HUES64 (cell line): ENCODE results near the gene MUC4.
"Not testable (repeated sequence)": the region's sequence is repeated elsewhere in the genome, so short reads cannot be mapped to it uniquely, and the experiment has no call there.

Experiments used
- H3K27ac ChIP-seq: 2 replicates; pipeline ENCODE4 v1.7.0; 2013; ENCODE audit warnings: low read depth, low read length, inconsistent platforms
- H3K27me3 ChIP-seq: 2 replicates; pipeline ENCODE4 v1.6.1; 2013; ENCODE audit warnings: mild to moderate bottlenecking, low read length; ENCODE audit not compliant: insufficient read depth
- H3K36me3 ChIP-seq: 2 replicates; pipeline ENCODE4 v1.6.1; 2013; ENCODE audit warnings: mild to moderate bottlenecking, low read length; ENCODE audit not compliant: insufficient read depth
- H3K4me1 ChIP-seq: 2 replicates; pipeline ENCODE4 v1.6.1; 2013; ENCODE audit warnings: mild to moderate bottlenecking, low read length, moderate library complexity; ENCODE audit not compliant: insufficient read depth
- H3K4me3 ChIP-seq: 2 replicates; pipeline ENCODE4 v1.5.1; 2013; ENCODE audit warnings: mild to moderate bottlenecking, low read length, moderate library complexity
- H3K9ac ChIP-seq: 2 replicates; pipeline ENCODE4 v1.6.1; 2013; ENCODE audit warnings: mild to moderate bottlenecking, low read depth, low read length
- H3K9me3 ChIP-seq: 2 replicates; pipeline ENCODE4 v1.6.1; 2013; ENCODE audit warnings: low read depth, low read length; ENCODE audit not compliant: insufficient read depth
- WGBS: fragments of 150-250, 120-280 bp; methylation state at CpG from one replicate; pipeline ENCODE4 v1.1.7; 2013; ENCODE audit warnings: missing lambda C conversion rate; 5-methylcytosine and 5-hydroxymethylcytosine counted together

The MUC4 gene

GRCh38 chr3:195755791-195756676, 55.7 kb downstream of the MUC4 start:
- Histone ChIP-seq H3K9ac (no peak overlapping the region), H3K9me3 (no peaks in the 10 kb centered on the region), H3K27me3 (no peaks in the 10 kb centered on the region), H3K4me1 (no peaks in the 10 kb centered on the region), H3K4me3 (no peak overlapping the region), H3K27ac (no peak overlapping the region), H3K36me3 (no peaks in the 10 kb centered on the region)
- WGBS, result 91% methylated on average over 8 of the region's 16 CpGs

GRCh38 chr3:195755391-195755790, 56.3 kb downstream of the MUC4 start:
- Histone ChIP-seq H3K36me3 (no peaks in the 10 kb centered on the region), H3K4me1 (no peaks in the 10 kb centered on the region), H3K27ac (no peak overlapping the region), H3K9ac (no peak overlapping the region), H3K9me3 (no peaks in the 10 kb centered on the region), H3K4me3 (no peak overlapping the region), H3K27me3 (no peaks in the 10 kb centered on the region)
- 91% methylated on average over 5 of the region's 7 CpGs for WGBS

GRCh38 chr3:195754906-195755305, 56.8 kb downstream of the MUC4 start:
- H3K9ac ChIP-seq, result no peak overlapping the region
- no peaks in the 10 kb centered on the region for H3K4me1 ChIP-seq
- H3K9me3 ChIP-seq, result no peaks in the 10 kb centered on the region
- H3K36me3 ChIP-seq, result no peaks in the 10 kb centered on the region
- no peaks in the 10 kb centered on the region for H3K27me3 ChIP-seq
- H3K27ac ChIP-seq, result no peak overlapping the region
- 92% methylated on average over 7 of the region's 7 CpGs for WGBS
- no peak overlapping the region for H3K4me3 ChIP-seq

- 91% methylated on average over 19 of the region's 19 CpGs for WGBS
These were observed 57.6 kb downstream of the MUC4 start for GRCh38 chr3:195754141-195754540.

GRCh38 chr3:195753581-195753980, 58.1 kb downstream of the MUC4 start:
- H3K27ac ChIP-seq, result no peak overlapping the region
- 85% methylated on average over 14 of the region's 14 CpGs for WGBS
- H3K27me3 ChIP-seq, result peaks cover 5% of the 10 kb centered on the region; the same call in 1 of the 2 replicates
- no peaks in the 10 kb centered on the region for H3K36me3 ChIP-seq
- H3K9me3 ChIP-seq, result no peaks in the 10 kb centered on the region
- no peaks in the 10 kb centered on the region for H3K4me1 ChIP-seq
- no peak overlapping the region for H3K4me3 ChIP-seq
- no peak overlapping the region for H3K9ac ChIP-seq

More at GRCh38 chr3:195754141-195754540, 57.6 kb downstream of the MUC4 start:
- no peak overlapping the region for H3K4me3 ChIP-seq
- H3K9me3 ChIP-seq, result no peaks in the 10 kb centered on the region
- H3K27ac ChIP-seq, result no peak overlapping the region
- H3K36me3 ChIP-seq, result no peaks in the 10 kb centered on the region
- no peaks in the 10 kb centered on the region for H3K4me1 ChIP-seq
- H3K9ac ChIP-seq, result no peak overlapping the region
- H3K27me3 ChIP-seq, result no peaks in the 10 kb centered on the region

GRCh38 chr3:195752546-195753331, 59.0 kb downstream of the MUC4 start:
- Histone ChIP-seq H3K4me1 (no peaks in the 10 kb centered on the region), H3K36me3 (no peaks in the 10 kb centered on the region), H3K4me3 (no peak overlapping the region), H3K27ac (no peak overlapping the region), H3K9ac (no peak overlapping the region), H3K27me3 (peaks cover 12% of the 10 kb centered on the region; the same call in 1 of the 2 replicates), H3K9me3 (no peaks in the 10 kb centered on the region)
- WGBS, result 87% methylated on average over 26 of the region's 26 CpGs

- Histone ChIP-seq H3K27ac (no peak overlapping the region), H3K9me3 (no peaks in the 10 kb centered on the region), H3K27me3 (peaks cover 18% of the 10 kb centered on the region), H3K4me3 (no peak overlapping the region), H3K9ac (no peak overlapping the region), H3K4me1 (no peaks in the 10 kb centered on the region), H3K36me3 (no peaks in the 10 kb centered on the region)
- WGBS, result 91% methylated on average over 13 of the region's 13 CpGs
These were observed 59.7 kb downstream of the MUC4 start for GRCh38 chr3:195752066-195752465.

- Histone ChIP-seq H3K36me3 (no peaks in the 10 kb centered on the region), H3K27me3 (peaks cover 23% of the 10 kb centered on the region), H3K27ac (no peak overlapping the region), H3K9me3 (no peaks in the 10 kb centered on the region), H3K4me3 (no peak overlapping the region), H3K9ac (no peak overlapping the region), H3K4me1 (no peaks in the 10 kb centered on the region)
- WGBS, result 85% methylated on average over 7 of the region's 7 CpGs
These were observed 60.2 kb downstream of the MUC4 start for GRCh38 chr3:195751560-195751959.

GRCh38 chr3:195750797-195751520, 60.8 kb downstream of the MUC4 start:
- 89% methylated on average over 29 of the region's 30 CpGs for WGBS

GRCh38 chr3:195749101-195749500, 62.6 kb downstream of the MUC4 start:
- 96% methylated on average over 4 of the region's 5 CpGs for WGBS
- H3K36me3 ChIP-seq, H3K9ac ChIP-seq, H3K9me3 ChIP-seq, H3K4me1 ChIP-seq, H3K27ac ChIP-seq, H3K4me3 ChIP-seq: not testable (repeated sequence)
- H3K27me3 ChIP-seq, result peaks cover 36% of the 10 kb centered on the region

More at GRCh38 chr3:195750797-195751520, 60.8 kb downstream of the MUC4 start:
- no peak overlapping the region for H3K4me3 ChIP-seq
- no peak overlapping the region for H3K27ac ChIP-seq
- no peaks in the 10 kb centered on the region for H3K36me3 ChIP-seq
- H3K4me1 ChIP-seq, result no peaks in the 10 kb centered on the region
- no peak overlapping the region for H3K9ac ChIP-seq
- no peaks in the 10 kb centered on the region for H3K9me3 ChIP-seq
- H3K27me3 ChIP-seq, result peaks cover 29% of the 10 kb centered on the region

GRCh38 chr3:195748661-195749060, 63.1 kb downstream of the MUC4 start:
- Histone ChIP-seq H3K9ac (no peak overlapping the region), H3K4me3 (no peak overlapping the region)
- 94% methylated on average over 11 of the region's 11 CpGs for WGBS

More at GRCh38 chr3:195748661-195749060, 63.1 kb downstream of the MUC4 start:
- no peak overlapping the region for H3K27ac ChIP-seq
- H3K4me1 ChIP-seq, result no peaks in the 10 kb centered on the region
- peaks cover 36% of the 10 kb centered on the region for H3K27me3 ChIP-seq
- no peaks in the 10 kb centered on the region for H3K36me3 ChIP-seq
- no peaks in the 10 kb centered on the region for H3K9me3 ChIP-seq
